Mesodermal cell (in vitro differentiated cells): ENCODE data around the gene ELAVL1.

Experiments
- H3K27ac ChIP-seq: 2 replicates; pipeline ENCODE4 v1.7.0; 2013; ENCODE audit warnings: mild to moderate bottlenecking, low read depth, low read length, moderate library complexity; ENCODE audit not compliant: severe bottlenecking
- H3K36me3 ChIP-seq: 2 replicates; pipeline ENCODE4 v1.7.1; 2013; ENCODE audit warnings: mild to moderate bottlenecking, low read length, moderate library complexity; ENCODE audit not compliant: control insufficient read depth, insufficient read depth
- H3K4me1 ChIP-seq: one replicate; pipeline ENCODE4 v1.7.1; 2013; ENCODE audit warnings: mild to moderate bottlenecking, low read length; ENCODE audit not compliant: insufficient read depth, control insufficient read depth, poor library complexity, severe bottlenecking
- H3K4me3 ChIP-seq: 2 replicates; pipeline ENCODE4 v1.7.0; 2013; ENCODE audit warnings: low read length, control low read depth, mild to moderate bottlenecking; ENCODE audit not compliant: insufficient read depth, poor library complexity, severe bottlenecking; ENCODE audit errors: extremely low read depth
- H3K9me3 ChIP-seq: 2 replicates; pipeline ENCODE4 v1.7.1; 2013; ENCODE audit warnings: mild to moderate bottlenecking, low read length, moderate library complexity; ENCODE audit not compliant: control insufficient read depth
- WGBS, 2 experiments: methylation state at CpG; one replicate each; pipeline ENCODE4 v1.1.5; 2013; ENCODE audit warnings: missing lambda C conversion rate in 2 of 2; ENCODE audit not compliant: insufficient coverage in 2 of 2; 5-methylcytosine and 5-hydroxymethylcytosine counted together

Gene ELAVL1

DNA sequence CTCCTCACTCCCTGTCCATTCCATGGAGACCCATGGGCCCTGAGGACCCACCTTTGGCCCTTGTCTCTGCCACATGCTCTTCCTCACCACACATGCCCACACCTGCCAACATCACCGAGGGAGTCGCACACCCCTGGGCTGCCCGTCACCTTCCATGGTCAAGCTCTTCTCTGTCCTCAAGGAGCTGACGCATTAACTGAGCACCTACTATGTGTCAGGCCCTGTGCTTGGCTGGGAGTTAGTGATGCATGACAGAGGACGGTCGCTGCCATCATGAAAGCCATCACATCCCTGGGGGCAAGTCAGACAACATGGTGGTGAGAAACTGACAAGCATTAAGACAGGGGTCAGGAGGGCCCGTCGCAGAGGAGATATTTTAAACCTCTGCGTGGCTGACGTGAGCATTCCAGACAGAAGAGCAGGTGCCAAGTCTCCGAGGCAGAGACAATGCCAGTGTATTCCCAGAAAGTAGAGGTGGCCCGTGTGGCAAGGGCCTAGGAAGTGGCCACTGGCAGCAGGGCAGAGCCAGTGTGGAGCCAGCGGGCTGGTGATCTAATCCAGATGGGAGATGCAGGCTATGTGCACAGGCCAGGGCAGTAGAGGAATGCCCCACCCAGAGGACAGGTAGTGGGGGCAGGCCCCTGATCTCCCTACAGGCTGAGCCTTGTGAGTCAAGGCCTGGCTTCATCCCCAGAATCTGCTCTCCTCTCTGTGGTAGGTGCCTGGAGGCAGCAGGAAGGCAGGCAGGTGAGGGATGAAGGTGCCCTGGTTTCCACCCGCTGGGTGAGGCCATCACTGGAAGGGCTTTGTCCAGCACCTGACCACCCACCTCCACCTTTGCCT, 21.2 kb downstream of the ELAVL1 start:
- Histone ChIP-seq H3K36me3 (peaks cover 98% of the 10 kb centered on the region), H3K27ac (no peak overlapping the region), H3K9me3 (no peaks in the 10 kb centered on the region), H3K4me3 (no peak overlapping the region), H3K4me1 (peaks cover 28% of the 10 kb centered on the region)
- 94 to 99% methylated on average over 11 to 12 of the region's 14 CpGs for whole genome bisulfite sequencing, 2 experiments

DNA sequence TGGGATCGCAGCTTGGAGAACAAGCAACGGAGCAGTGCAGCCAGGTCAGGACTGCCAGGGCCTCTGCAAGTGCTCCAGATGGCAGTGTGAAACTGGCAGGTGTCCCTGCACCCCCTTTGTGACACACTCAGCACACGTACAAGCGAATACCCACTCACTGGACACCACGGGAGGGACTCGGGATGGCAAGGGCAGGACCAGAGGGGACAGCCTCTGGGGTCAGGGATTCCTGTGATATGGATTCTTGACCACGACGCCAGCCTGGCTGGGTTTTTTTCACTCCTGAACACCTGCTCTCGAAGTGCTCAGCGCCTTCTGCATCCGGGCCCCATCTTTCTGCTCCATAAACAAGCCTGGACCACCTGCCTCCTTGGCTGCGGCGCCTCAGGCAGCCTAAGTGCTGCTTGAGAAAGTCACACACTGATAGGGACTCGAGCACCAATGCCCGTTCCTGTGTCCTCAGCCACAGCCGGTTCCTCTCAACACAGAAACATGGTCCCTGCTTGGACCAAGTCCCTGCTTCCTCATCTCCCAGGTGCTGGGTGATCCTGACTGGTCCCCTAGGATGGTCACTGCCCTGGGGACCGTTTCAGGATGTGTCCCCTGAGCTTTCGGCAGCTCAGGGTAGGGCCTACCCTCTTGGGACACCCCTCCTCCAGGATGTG, 22.0 kb downstream of the ELAVL1 start:
- 95 to 97% methylated on average over 16 to 18 of the region's 18 CpGs for WGBS, 2 experiments
- peaks cover 20% of the 10 kb centered on the region for H3K4me1 ChIP-seq
- H3K4me3 ChIP-seq = no peak overlapping the region
- peaks cover 98% of the 10 kb centered on the region for H3K36me3 ChIP-seq
- no peaks in the 10 kb centered on the region for H3K9me3 ChIP-seq
- H3K27ac ChIP-seq = no peak overlapping the region

- H3K4me1 ChIP-seq = peaks cover 12% of the 10 kb centered on the region
- H3K27ac ChIP-seq = no peak overlapping the region
- H3K4me3 ChIP-seq = no peak overlapping the region
- H3K36me3 ChIP-seq = peaks cover 98% of the 10 kb centered on the region
- 89 to 96% methylated on average over 19 to 21 of the region's 21 CpGs for WGBS, 2 experiments
- no peaks in the 10 kb centered on the region for H3K9me3 ChIP-seq
Measured at GRCh38 chr19:7982651-7983099, 22.8 kb downstream of the ELAVL1 start.

- H3K36me3 ChIP-seq = peaks cover 98% of the 10 kb centered on the region
- no peak overlapping the region for H3K27ac ChIP-seq
- H3K9me3 ChIP-seq = no peaks in the 10 kb centered on the region
- H3K4me3 ChIP-seq = no peak overlapping the region
- H3K4me1 ChIP-seq = peaks cover 7% of the 10 kb centered on the region
- 99 to 100% methylated on average over 2 to 10 of the region's 10 CpGs for WGBS, 2 experiments
Measured at GRCh38 chr19:7982103-7982502, 23.3 kb downstream of the ELAVL1 start.

DNA sequence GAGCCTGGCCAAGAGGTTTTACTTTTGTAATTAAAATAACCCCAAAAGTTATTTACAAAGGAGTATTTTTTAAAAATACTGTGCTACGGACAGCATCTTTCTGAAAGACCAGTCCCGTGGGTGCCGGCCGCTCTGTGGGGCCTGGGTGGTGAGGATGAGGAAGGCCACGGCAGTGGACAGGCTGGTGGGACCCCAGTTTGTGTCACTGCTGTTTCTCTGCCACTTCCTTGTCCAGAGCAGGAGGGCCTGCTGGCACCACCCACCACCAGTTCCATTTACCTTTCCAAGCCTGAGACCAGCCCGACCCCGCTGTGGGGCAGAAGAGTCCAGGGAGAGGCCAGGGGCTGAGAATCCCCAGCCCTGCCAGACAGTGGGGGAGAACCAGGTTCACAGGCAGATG, 23.8 kb downstream of the ELAVL1 start:
- 93 to 100% methylated on average over 5 to 7 of the region's 7 CpGs for WGBS, 2 experiments
- Histone ChIP-seq H3K36me3 (peaks cover 99% of the 10 kb centered on the region), H3K9me3 (no peaks in the 10 kb centered on the region), H3K4me3 (no peak overlapping the region), H3K4me1 (peaks cover 3% of the 10 kb centered on the region), H3K27ac (no peak overlapping the region)

- Histone ChIP-seq H3K4me1 (no peaks in the 10 kb centered on the region), H3K27ac (no peak overlapping the region), H3K9me3 (no peaks in the 10 kb centered on the region), H3K36me3 (peaks cover 99% of the 10 kb centered on the region), H3K4me3 (no peak overlapping the region)
- 94 to 98% methylated on average over 5 to 6 of the region's 7 CpGs for WGBS, 2 experiments
Measured at GRCh38 chr19:7981199-7981598, 24.2 kb downstream of the ELAVL1 start.

DNA sequence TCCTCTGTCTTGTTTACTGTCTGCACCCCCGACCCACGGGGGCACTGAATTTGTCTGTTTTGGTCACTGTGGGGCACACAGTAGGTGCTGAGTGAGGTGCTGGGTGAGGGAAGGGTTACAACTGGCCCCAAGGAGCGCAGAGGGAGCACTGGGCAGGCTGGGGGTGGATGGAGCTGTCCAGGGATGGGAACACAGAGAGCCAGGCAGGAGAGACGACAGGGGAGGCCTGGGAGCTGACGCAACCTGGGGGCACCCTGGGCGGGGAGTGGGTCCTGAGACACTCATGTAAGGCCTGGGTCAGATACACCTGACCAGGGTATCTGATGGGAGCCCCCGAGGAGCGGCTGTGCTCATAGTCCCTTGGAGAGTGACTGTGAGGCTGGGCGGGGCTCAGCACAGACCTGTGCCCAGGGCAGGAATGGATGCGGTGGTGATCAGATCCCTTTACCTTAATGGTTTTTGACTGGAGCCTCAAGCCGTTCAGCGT, 24.8 kb downstream of the ELAVL1 start:
- no peak overlapping the region for H3K27ac ChIP-seq
- H3K4me3 ChIP-seq = no peak overlapping the region
- no peaks in the 10 kb centered on the region for H3K9me3 ChIP-seq
- WGBS, 2 experiments = 96 to 97% methylated on average over 11 to 12 of the region's 12 CpGs
- no peaks in the 10 kb centered on the region for H3K4me1 ChIP-seq
- H3K36me3 ChIP-seq = peaks cover 97% of the 10 kb centered on the region

DNA sequence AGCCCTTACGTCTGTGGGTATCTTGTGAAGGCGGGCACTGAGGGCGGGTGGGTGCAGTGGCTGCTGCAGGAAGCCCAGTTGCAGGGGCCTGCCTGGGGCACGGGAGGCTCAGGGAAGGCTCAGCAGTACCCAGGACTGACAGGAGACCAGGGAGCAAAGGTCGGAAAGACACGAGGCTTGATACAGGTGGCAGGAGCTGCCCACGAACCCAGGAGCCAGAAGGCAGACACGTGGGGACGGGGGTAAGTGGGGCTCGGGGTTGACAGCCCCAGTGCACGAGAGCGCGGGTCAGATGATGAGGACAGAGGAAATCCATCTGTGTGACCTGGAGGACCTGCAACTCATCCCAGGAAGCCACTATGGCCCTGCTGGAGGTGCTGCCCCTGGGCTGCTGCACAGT, 25.3 kb downstream of the ELAVL1 start:
- Histone ChIP-seq H3K4me1 (no peaks in the 10 kb centered on the region), H3K9me3 (no peaks in the 10 kb centered on the region), H3K36me3 (peaks cover 97% of the 10 kb centered on the region), H3K27ac (no peak overlapping the region), H3K4me3 (no peak overlapping the region)
- WGBS, 2 experiments = 93 to 99% methylated on average over 11 to 12 of the region's 13 CpGs

- peaks cover 97% of the 10 kb centered on the region for H3K36me3 ChIP-seq
Measured at GRCh38 chr19:7979559-7979958, 25.9 kb downstream of the ELAVL1 start.

DNA sequence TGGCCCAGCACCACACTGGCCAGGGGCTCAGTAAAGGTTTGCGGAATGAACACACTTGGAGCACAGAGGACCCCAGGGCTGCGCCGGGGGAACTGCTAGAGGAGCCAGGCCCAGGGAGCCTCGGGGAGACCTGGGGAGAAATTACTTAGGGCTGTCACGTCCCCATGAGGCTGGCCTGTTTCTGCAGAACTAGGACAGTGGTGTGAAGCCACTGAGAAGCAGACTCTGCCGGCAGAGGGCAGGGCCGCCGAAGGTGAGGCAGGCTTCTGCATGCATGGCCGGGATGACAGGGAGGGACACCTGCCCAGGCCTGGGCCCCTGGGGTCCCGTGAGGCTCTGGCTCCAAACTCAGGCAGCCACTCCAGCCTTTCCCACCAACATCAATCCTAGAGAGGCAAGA, 26.4 kb downstream of the ELAVL1 start:
- Histone ChIP-seq H3K4me3 (no peak overlapping the region), H3K36me3 (peaks cover 97% of the 10 kb centered on the region), H3K9me3 (no peaks in the 10 kb centered on the region), H3K27ac (no peak overlapping the region), H3K4me1 (no peaks in the 10 kb centered on the region)
- WGBS, 2 experiments = 89 to 95% methylated on average over 8 to 9 of the region's 10 CpGs

More at GRCh38 chr19:7979559-7979958, 25.9 kb downstream of the ELAVL1 start:
- Histone ChIP-seq H3K4me1 (no peaks in the 10 kb centered on the region), H3K4me3 (no peak overlapping the region), H3K27ac (no peak overlapping the region), H3K9me3 (no peaks in the 10 kb centered on the region)
- WGBS, 2 experiments = 95 to 99% methylated on average over 8 of the region's 8 CpGs
